ENCODE results near the gene TSPEAR.

The TSPEAR gene

DNA sequence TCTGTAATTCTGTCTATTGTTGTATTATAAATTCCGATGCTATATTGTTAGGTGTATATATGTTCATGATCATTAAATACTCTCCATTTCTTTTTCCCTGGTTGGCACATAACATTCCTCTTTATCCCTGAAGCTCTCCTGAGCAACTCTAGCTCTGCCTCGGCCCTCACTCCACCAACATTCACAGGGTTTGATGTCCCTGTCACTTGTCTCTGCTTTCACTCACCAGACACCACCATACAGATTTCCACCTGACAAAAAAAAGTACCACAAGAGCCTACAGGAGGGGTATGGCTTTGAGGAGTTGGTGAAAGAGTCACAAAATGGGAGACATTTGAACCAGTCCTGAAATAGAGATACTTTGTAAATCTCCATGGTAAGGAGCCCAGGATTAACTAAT, 8.8 kb upstream of the TSPEAR start:
- DNase-seq (ENCODE audit: low read depth) = no peak

DNA sequence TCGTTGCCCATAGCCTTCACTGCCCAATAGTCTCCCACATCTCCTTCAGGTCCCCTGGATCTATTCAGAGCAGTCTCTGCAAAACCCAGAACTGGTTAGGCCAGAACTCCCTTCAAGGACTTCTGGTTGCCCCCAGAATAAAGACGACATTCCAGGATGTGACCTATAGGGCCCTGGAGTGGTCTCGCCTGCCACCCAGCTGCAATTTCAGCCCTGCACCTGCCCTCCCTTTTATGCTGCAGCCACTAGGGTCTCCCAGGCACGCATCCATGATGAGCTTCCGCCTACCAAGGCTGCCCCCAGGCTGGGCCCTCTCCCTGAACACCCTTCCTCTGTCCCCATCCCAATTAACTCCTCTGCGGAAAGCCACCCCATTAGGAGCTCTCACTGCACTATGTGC, 7.2 kb upstream of the TSPEAR start:
- no peak for DNase-seq (ENCODE audit: low read depth)

DNA sequence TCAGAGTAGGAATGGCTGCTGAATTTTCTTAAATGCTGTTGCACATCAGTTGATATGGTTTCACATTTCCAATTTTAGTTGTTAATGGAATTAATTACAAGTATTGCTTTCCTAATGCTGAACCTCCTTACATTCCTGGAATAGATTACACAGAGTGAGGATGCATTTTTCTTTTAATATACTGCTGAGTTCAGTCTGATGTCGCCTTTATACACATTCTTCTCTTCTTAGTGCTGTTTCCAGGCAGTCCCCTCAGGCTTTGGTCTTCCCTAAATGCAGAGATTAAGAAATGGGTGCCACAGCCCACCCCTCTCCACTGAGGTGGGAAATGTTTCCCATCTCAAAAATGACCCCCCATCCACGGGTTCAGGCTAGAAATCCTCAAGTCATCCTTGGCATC, 6.7 kb upstream of the TSPEAR start:
- no peak for DNase-seq (ENCODE audit: low read depth)

DNA sequence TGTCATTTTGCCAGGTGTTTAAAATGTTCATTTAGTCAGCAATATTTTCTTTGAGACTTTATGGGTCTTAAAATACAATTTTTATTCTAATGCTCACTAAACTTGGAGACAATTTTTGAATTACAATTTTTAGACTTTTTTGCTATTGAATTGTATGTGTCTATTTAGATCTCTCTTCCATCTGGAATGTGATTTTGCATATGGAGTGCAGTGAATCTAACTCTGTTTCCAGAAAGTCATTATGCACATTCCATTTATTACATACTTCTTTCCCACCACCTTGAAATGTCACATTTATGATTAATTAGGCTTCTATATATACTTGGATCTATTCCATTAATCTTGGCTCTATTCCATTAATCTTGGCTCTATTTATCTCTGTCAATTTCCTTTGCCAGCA, 5.6 kb upstream of the TSPEAR start:
- no peak for DNase-seq (ENCODE audit: low read depth)

DNA sequence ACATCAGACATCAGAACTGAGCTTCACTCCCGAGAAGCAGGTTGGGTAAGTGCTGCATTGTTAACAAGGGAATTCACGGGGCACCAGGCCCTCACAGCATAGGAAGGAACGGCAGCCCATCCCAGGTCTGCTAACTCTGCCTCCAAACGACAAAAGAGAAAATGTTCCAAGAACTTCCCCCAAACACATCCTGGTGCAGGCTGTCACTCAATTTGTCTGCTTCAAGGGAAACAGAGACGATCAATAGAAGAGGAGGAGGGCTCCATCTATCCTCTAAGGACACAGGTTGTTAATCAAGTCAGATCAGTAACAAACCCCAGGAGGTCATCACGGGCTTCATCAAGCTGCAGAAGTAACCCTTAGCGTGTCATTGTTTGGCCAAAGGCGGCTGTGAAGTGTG, 3.5 kb upstream of the TSPEAR start:
- no peak for DNase-seq (ENCODE audit: low read depth)

DNA sequence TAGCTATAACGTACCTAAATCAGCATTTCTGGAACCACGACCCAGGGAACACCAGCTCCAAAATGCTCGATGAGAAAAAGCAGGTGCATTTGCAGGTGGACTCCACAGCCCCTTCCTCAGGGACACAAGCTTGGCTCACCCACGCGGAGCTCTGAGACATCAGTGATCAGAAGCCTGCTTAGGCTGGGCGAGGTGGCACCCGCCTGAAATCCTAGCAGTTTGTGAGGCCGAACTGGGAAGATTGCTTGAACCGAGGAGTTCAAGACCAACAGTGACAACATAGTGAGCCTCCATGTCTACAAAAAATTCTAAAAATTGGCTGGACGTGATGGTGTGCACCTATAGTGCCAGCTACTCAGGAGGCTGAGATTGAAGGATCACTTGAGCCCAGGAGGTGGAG, 2.5 kb upstream of the TSPEAR start:
- DNase-seq (ENCODE audit: low read depth) = no peak

DNA sequence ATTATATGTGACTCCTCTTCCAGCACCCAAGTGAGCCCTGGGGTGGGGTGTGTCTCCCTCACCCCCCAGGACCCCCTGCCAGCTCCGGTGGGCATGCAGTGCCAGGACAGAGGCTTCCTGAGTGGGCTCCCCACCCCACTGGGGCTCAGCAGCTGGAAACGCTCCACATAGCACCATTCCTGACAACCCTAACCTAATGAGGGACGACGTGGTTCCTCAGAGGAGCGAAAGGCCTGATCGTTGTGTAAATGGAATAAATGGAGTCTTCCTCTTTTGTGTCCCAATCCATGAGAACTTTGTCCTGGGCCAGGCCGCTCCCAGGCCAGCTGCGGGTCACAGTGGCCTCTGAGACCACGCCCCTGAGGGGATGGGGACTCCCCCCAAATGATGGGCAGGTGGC, 1.8 kb upstream of the TSPEAR start:
- DNase-seq (ENCODE audit: low read depth) = no peak

DNA sequence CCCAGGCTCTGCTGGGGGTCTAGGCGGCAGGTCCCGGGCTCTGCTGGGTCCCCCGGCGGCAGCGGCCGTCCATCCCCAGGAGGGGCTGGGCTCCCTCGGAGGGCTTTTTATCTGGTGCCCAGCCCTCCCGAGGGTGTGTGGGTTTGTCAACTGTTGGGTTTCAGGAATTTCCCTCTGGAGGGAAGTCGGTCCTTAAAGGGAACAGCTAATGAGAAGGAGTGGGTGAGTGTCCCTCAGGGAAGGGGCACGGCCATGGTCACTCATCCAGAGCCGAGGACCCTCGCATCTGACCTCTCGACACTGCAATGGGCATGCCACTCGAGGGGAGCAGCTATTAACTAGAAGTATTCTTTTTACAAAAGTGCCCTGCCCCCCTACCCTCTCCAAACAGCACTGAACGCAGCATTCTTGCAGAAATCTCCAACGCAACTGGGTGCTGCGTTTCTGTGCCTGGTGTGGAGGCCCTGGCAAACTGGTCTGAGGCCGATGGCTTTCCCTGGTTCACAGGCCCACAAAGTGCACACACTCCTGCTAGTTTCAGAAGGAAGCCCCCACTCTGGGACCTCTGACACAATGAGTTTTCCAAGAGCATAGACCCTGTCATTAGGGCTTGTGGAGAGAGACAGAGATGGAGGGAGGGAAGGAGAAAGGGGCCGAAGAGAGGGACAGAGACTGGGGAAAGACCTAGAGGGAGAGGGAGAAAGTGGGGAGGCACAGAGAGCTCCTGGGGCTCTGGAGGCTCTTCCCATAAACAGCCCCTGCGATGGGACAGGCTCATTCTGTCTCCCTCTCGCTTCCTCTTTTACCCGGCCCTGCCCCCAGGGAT, 1.0 kb upstream of the TSPEAR start:
- no peak for DNase-seq (ENCODE audit: low read depth)

DNA sequence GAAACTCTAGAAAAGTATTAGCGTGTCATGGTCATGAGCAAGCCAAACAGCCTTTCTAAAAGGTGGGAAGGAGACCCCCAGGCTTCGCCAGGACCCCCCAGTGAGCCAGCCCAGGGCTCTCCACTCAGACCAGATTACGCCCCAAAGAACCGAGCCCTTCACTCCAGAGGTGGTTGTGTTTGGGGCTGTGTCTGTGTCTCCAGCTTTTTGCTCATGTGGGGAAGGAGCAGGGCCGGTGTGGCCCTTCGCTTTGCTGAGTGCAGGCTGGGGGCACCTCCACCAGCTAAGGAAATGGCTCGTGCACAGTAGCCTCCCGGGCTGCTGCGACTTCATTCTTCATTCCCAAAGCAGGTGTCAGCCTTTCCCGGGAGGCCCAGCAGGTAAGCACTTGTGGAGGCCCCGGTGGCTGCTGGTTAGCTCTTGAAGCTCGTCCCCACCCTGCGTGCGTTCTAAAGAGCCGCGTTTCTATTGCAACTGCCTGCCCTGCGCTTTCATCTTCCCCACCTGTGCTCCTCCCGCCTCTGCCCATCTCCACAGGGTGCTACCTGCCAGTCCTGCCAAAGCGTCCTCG, 531 bp downstream of the TSPEAR start:
- DNase-seq (ENCODE audit: low read depth) = no peak

DNA sequence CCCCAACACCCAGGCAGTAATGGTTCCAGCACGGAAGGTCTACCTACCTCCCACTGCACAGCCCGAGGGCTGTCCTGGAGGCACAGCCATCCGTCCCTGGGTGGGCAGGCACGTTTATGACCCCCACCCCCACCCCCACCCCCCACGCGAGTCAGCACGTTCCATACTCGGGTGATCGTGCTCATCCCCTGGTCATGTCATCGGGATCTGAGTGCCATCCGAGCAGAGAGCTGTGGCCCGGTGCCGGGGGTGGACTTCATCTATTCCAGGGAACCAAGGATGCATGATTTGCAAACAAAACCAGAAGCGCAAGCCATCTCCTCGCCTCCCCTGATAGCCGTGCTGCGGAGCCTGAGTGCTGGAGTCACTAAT, 1.1 kb downstream of the TSPEAR start:
- no peak for DNase-seq (ENCODE audit: low read depth)

DNA sequence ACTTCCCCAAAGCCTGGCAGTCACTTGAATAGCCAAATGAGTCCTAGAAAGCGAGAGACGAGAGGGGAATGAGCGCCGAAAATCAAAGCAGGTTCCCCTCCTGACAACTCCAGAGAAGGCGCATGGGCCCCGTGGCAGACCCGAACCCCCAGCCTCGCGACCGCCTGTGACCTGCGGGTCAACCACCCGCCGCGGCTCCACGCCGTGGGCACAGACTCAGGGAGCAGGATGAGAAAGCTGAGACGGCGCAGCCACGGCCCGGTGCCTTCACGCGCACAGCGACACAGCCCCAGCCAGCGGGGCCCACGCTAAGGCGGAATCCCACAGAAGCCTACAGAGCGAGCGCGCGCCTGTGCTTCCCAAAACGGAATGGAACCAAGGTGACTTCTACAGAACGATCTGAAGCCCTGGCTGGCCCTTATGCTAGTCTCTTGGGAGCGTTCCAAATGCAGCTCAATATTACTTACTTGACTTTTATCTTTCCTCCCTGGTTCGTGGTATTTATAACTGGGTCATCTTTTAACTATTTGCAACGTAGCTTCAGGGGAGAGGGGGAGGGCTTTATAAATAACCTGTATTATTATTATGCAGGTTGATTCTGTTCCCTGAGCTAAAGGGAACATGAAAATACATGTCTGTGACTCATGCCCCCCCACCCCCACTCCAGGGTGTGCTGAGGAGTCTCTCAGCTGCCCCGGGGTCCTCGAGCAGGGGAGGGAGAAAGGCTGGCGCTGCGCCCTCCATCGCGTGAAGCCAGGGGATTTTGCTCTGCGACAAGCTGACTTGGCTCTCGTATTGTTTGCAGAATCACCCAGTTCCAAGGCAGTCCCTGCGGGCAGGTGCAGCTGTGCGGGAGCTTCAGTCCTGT, 1.7 kb downstream of the TSPEAR start:
- DNase-seq (ENCODE audit: low read depth) = peak; percentile 9

DNA sequence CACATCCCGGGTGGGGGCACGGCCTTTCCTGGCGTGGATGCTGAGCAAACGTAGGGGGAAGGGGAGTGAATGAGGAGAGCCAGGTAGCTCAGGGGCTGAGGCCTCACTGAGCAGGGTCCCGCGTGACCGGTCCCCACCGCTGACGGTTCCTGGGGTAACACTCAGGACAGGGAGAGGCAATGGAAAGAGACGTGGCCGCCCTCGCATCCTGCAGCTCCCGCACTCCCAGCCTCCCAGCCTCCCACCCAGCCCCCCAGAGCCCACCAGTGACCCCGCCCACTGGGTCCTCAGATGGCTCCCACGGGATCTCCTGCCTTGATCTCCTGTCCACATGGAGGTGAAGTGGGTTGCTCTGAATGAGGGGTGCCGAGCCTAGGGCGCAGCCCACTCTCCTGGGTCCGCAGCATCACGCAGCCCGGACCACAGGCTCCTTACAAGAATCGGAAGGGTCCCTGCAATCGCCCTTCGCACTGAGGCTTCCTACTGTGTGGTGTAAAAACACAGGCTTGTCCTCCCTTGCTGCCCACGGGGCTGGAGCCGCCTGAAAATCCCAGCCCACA, 2.4 kb downstream of the TSPEAR start:
- DNase-seq (ENCODE audit: low read depth) = no peak

DNA sequence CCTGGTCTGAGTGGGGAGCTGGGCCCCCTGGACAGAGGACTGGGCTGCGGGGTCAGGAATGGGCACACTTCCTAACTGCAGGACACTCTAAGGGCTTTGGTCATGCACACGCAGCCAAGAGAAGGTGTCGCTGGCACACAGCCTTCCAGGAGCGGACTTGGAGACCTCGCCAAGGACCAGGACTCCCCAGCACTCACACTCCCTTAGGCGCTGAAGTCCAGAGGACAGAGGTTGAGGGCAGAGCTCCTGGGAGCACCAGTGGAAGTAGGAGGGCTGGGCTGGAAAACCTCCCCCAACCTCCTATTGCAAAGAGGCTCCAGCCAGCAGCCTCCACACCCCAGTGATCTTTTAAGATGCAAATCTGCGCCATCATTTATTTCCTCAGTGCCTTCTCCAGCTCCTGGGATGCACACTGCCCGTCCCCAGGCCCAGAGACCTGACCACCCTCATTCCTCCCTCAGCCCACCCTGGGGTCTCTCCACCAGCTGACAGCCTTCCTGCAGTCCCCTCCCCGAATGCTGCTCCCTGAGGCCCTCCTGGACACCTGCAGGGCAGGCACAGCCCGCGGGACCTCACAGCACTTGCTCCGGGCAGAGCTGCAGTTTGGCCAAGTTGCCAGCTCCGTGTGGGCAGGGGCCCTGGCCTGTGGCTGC, 3.0 kb downstream of the TSPEAR start:
- no peak for DNase-seq (ENCODE audit: low read depth)

DNA sequence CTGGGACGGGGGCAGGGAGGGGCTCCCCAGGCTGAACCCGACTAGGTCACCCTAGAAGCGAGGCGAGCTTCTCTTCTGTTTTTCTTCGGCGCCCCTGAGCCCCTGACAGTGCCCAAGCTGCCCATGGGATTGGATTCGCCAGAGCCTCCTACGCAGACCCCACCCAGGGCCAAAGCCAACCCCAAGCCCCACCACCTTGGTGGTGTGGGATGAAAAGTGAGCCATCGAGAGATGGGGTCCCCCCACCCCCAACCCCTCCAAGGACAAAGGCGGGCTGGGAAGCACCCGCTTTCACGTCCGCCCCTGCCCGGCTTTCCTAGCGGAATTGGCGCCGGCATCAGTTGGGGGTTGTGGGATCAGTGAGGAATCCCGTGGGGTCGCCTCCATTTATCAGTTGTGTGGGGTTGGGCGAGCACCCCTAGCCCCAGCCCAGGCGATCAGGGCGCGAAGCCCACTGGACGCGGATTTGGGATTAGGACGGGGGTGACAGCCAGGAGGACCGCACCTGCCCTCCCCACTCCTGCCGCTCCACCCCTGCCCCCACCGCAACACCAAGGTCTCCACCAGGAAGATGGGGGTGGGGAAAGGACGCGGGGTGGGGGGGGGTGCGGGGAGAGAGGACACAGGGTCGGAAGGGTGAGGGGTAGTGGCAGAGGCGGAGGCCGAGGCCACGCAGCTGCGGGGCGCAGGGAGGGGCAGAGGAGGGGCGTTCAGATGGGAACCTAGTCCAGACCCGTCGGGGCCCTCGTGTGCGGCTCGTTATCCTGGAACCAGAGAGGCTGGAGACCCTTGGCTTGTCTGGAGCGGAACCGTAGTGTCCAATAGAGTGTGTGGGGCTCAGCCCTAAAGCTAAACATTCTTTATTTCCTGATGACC, 4.4 kb downstream of the TSPEAR start:
- DNase-seq (ENCODE audit: low read depth) = no peak

DNA sequence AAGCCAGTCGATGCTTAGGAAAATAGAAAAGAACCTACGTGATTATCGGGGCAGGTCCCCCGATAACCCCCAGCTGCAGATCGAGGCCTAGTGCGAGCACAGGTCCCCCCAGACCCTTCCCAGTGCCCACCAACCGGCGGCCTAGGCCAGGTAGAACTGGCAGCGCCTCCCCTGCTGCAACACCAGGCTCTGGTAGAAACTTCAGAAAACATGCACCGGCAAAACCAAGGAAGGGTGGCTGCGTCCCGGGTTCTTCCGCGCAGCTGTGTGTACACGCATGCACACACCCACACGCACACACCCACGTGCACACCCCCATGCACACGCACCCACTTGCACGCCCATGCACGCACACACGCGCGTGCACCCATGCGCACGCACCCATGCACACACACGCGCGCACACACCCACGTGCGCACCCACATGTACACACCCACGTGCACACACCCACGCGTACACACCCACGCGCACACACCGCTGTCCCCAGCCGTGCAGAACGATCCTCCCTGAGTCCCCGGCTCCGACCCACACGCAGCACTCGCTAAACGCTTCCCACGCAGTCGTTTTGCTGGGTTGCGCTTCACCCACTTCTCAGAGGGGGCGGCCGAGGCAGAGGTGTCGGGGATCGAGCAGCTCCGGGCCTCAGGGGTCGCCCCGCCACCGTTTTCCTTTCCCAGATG, 5.2 kb downstream of the TSPEAR start:
- no peak for DNase-seq (ENCODE audit: low read depth)

DNA sequence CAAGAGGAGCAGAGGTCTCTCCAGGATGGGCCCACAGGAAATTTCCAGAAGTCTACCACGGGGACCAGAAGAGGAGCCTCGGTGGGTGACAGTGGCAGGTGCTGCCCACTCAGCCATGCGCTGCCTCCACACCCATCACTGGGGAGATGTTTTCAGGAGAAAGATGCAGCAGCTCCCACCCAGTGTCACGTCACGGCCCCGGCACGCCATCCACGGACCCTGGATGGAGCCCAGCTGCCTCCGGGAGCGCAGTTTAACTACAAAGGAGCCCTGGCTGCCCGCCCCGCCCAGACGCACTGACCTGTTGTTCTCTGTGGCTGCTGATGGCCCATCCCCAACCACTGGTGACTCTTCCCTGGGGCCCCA, 6.8 kb downstream of the TSPEAR start:
- no peak for DNase-seq (ENCODE audit: low read depth)

DNA sequence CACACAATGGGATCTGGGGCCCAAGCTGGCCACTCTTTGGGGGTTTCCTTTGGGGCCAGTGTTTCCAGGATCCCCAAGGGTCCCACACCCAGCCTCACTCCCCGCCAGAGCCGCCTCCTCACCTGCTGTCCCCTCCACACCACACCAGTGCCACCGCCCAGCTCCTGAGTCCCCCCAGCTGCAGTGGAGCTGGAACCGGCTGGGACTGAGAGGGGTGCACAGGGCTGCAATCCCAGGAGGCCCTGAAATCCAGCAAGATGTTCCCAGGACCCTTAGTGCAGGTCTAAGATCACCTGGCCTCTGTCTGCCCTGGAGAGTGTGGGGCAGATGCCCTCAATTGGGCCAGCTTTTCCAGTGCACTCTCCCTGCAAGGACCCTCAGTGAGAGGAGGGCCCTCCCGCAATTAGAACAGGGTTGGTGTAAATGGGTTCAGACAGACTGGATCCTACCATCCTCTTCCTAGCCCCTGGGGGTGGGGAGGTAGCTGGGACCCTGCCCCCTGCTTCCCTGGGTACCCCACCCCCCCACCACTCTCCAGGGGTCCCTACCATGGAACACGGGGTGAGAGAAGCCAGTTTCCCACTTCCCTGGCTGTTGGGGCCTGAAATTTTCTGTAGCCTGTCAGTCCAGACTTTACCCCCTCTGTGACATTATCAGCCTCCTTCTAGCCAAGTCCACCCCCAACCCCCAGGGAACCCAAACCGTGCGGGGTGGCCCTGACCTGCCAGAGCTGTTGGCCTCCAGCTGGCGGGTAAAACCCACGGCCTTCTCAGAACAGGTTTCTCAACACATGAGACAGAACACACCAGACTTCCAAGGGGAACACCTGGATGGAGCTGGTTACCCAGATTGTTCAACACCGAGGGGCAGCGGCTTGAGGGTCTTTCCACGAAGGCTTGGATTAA, 7.4 kb downstream of the TSPEAR start:
- DNase-seq (ENCODE audit: low read depth) = no peak

DNA sequence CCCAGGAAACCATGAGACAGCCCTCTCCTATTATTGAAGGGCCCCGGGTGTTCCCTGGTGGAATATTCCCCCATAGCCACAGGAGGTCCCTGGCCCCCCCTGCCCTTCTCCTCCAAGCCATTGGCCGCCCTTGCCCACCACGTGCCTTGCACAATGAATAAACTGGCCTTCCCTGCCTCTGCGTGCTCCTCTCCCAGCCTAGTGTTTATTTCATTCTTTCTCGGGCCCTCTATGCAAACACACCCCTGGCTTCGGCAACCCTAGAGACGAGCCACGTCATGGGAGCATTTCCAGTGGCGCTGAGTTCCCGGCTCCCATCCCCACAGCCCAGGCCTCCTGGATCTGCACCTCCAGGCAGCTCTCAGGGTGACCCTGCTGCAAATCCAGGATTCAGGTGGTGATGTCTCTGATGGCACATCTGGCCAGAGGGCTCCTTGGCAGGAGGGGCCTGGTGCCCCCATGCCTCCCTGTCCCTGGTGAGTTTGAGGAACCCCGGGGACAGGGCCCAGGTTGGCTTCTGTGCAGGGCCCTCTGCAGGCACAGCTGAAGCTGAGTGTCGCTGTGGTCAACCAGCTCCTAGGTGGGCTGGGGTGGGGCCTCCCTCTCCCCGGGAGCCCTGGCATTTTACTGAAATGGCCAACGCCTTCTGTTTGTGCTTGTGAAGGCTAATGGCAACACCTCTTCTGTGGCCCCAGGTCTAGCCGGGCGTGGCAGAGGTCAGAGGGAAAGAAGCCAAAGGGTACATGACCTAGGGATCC, 8.2 kb downstream of the TSPEAR start:
- no peak for DNase-seq (ENCODE audit: low read depth)
